Heart left ventricle (tissue), 13 donors: ENCODE data around the gene CDC25C.

Experiments used
- CTCF ChIP-seq, 12 donors: fragments of 200-600 bp; sonication (generic) in 4 of 12; IDR thresholded peaks; one replicate each; pipeline versions ENCODE4 v1.5.0 to v1.8.0; 2018 to 2022; ENCODE audit warnings: antibody characterized with exemption in 12 of 12, mild to moderate bottlenecking in 5 of 12
- POLR2A ChIP-seq, 2 donors: fragments of 450-650 bp; IDR thresholded peaks; one replicate each; pipeline ENCODE4 v1.6.1; 2017; ENCODE audit warnings: antibody characterized with exemption in 2 of 2, mild to moderate bottlenecking in 2 of 2, moderate library complexity in 2 of 2
- donor health status: ischemic (EF 13 %, LVEDD 7.1; RV severe dilation, severe dysfunction).
- donor health status: DM: no; HTN: yes; CAD: no.
- donor health status: DM: no; HTN: no; CAD: no.
- donor health status: ischemic (EF 25% LVEDD 6.9; RV normal size, moderate dysfunction).
- donor health status: ischemic (EF 25% LVEDD 5.7; RV mildly dilated, moderate dysfunction).
- donor health status: ischemic (EF 35%, LVEDD 5.7; RV mildly dilated, moderate dysfunction).
- donor health status: nonischemic (EF 11% LVEDD 7.7; RV severe dilation, severe dysfunction).
- donor health status: DM: yes; HTN: yes; CAD: no.
- donor health status: PGD.
- donor health status: ischemic (EF 29% LVEDD 5.4; RV normal size, mild dysfunction).
- donor health status: nonischemic (EF 23%, LVEDD 6.1; RV moderate dilation, normal function).

- TF ChIP-seq CTCF (IDR thresholded peaks at IDR 0.05) (no peak), POLR2A (IDR thresholded peaks at IDR 0.05) (no peak)
Measured at GRCh38 chr5:138274189-138274853, 57.3 kb downstream of the CDC25C start, which contains the start of gene GFRA3.
